Measurements from ENCODE around the gene MYBPHL. TPM values are rescaled to one million over a fixed set of nuclear protein-coding genes. Genes with fewer than 3 reads are reported as not detected.
A peak's percentile ranks its signal among the peaks of the same experiment; 100 is the strongest.

Gene MYBPHL
- total and polyA plus RNA-seq, 2 of the 13 experiments (the other 11 are each of a cell fraction or from before 2014, with no cell fraction given) = 3.7 to 3.8 TPM

DNA sequence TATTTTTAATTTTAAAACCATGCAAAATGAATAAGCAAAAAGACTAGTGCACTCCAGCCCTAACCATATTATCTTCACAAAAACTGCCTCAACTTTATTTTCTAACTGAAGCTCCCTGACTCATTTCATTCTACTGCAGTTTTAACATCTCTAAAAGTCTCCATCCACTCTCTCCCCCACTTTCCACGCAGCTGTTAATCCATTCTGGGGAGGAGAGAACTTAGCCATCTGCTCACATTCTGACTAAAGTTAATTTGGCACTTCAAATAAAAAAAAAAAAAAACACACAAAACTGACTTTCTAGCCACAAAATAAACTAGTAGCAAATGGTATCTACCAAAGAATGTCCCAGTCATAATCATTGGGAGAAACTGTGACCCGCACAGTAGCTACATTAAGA, 5.4 kb upstream of the MYBPHL start:
- H3K4me2 ChIP-seq (ENCODE audit: low read depth, low read length) = no peak overlapping the region
- ATAC-seq = no peak
- CTCF ChIA-PET (ENCODE audit: low intra/inter-chr PET ratio, low total read pairs) = no interaction called here
- in situ Hi-C loops (cut with HindIII; ENCODE audit: extremely low pct_ligation_motif_present, low pct_unique_long_range_greater_than_20kb) = no loop called here
- peaks cover 10 to 44% of the 10 kb centered on the region in 2 experiments for H3K36me3 ChIP-seq (replicated peaks in 1 of 2; ENCODE audit: control insufficient read depth in 1 of 2, insufficient read depth in 2 of 2, low read length in 2 of 2)
- H4K20me1 ChIP-seq (ENCODE audit: insufficient read depth, low read length) = no peaks in the 10 kb centered on the region
- FAIRE-seq = no peak
- no peak overlapping the region for H3K27ac ChIP-seq (ENCODE audit: extremely low read length, insufficient read depth, low read length)
- H2AFZ ChIP-seq (ENCODE audit: low read length) = no peak overlapping the region
- H3K4me1 ChIP-seq (ENCODE audit: insufficient read depth, low read length) = peaks cover 46% of the 10 kb centered on the region
- 100% methylated on average over 2 of the region's 2 CpGs for WGBS (ENCODE audit: low lambda C conversion rate)
- POLR2A ChIA-PET = no interaction called here
- H3K79me2 ChIP-seq (ENCODE audit: insufficient read depth, low read length) = no peaks in the 10 kb centered on the region
- H3K9me3 ChIP-seq (ENCODE audit: low read length) = no peaks in the 10 kb centered on the region
- no peak overlapping the region for H3K4me3 ChIP-seq (replicated peaks in 1 of 3; ENCODE audit: insufficient read depth in 1 of 3, low read depth in 2 of 3, low read length in 3 of 3)
- no peaks in the 10 kb centered on the region for H3K27me3 ChIP-seq (ENCODE audit: control insufficient read depth in 1 of 2, insufficient read depth in 2 of 2, low read length in 2 of 2)
- TF ChIP-seq FOXK2 (IDR thresholded peaks at IDR 0.05) (no peak), KLF12 (CRISPR knock-in tag; IDR thresholded peaks at IDR 0.05; ENCODE audit: borderline replicate concordance) (no peak), ZNF850 (CRISPR knock-in tag; conservative IDR thresholded peaks at IDR 0.05) (no peak), ZNF839 (CRISPR knock-in tag; IDR thresholded peaks at IDR 0.05; ENCODE audit: borderline replicate concordance) (no peak)
- TF ChIP-seq, protein P1, sequence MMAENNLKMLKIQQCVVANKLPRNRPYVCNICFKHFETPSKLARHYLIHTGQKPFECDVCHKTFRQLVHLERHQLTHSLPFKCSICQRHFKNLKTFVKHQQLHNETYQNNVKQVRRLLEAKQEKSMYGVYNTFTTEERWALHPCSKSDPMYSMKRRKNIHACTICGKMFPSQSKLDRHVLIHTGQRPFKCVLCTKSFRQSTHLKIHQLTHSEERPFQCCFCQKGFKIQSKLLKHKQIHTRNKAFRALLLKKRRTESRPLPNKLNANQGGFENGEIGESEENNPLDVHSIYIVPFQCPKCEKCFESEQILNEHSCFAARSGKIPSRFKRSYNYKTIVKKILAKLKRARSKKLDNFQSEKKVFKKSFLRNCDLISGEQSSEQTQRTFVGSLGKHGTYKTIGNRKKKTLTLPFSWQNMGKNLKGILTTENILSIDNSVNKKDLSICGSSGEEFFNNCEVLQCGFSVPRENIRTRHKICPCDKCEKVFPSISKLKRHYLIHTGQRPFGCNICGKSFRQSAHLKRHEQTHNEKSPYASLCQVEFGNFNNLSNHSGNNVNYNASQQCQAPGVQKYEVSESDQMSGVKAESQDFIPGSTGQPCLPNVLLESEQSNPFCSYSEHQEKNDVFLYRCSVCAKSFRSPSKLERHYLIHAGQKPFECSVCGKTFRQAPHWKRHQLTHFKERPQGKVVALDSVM (CRISPR knock-in tag; IDR thresholded peaks at IDR 0.05) = no peak
- intact Hi-C loops (cut with micrococcal nuclease; ENCODE audit: unreplicated experiment) = no loop called here
- DNase-seq (ENCODE audit: low spot score) = no peak
- no TSS peak for BruUV-seq (replicated peaks)
- no peak overlapping the region for H3K9ac ChIP-seq (ENCODE audit: insufficient read depth, low read depth, low read length)

DNA sequence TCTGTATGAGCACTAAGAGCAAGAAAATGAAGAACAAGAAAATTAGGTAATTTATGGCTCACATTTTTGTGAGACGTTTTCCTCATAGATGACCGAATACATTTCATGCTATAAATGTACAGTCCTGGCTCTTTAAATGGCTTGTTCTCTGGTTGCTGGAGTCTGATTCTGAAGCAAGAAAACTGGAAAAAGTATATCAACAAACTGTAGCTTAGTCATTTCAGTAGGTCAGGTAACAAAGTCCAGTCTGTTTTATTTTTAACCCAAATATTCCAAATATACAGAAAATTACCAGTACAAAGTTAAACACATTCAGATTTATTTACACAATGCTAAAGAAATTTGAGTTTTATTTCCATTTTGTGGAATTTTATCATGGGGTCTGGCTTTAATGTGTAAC, 2.5 kb upstream of the MYBPHL start:
- Histone ChIP-seq H3K9me3 (ENCODE audit: low read length) (no peaks in the 10 kb centered on the region), H3K27ac (ENCODE audit: extremely low read length, insufficient read depth, low read length) (peak overlapping the region; percentile 38), H3K27me3 (ENCODE audit: control insufficient read depth in 1 of 2, insufficient read depth in 2 of 2, low read length in 2 of 2) (no peaks in the 10 kb centered on the region), H3K4me2 (ENCODE audit: low read depth, low read length) (peak overlapping the region; percentile 0; the same call in 1 of the 2 replicates), H3K4me1 (ENCODE audit: insufficient read depth, low read length) (peaks cover 75% of the 10 kb centered on the region), H3K36me3 (replicated peaks in 1 of 2; ENCODE audit: control insufficient read depth in 1 of 2, insufficient read depth in 2 of 2, low read length in 2 of 2) (peaks cover 2 to 19% of the 10 kb centered on the region in 2 experiments; a peak in 3 of 5 replicates), H3K4me3 (replicated peaks in 1 of 3; ENCODE audit: insufficient read depth in 1 of 3, low read depth in 2 of 3, low read length in 3 of 3) (no peak overlapping the region), H4K20me1 (ENCODE audit: insufficient read depth, low read length) (no peaks in the 10 kb centered on the region), H2AFZ (ENCODE audit: low read length) (no peak overlapping the region), H3K79me2 (ENCODE audit: insufficient read depth, low read length) (no peaks in the 10 kb centered on the region), H3K9ac (ENCODE audit: insufficient read depth, low read depth, low read length) (no peak overlapping the region)
- no TSS peak for BruUV-seq (replicated peaks)
- WGBS (ENCODE audit: low lambda C conversion rate) = 21% methylated on average over 2 of the region's 2 CpGs
- ChIA-PET POLR2A (interaction anchor here (0.8 to 1.8 kb wide), 3 partner anchors 10 to 27 kb away, joined by 3 to 6 read pairs (median 5); partner anchors contain the start of gene PSRC1), CTCF (ENCODE audit: low intra/inter-chr PET ratio, low total read pairs) (no interaction called here)
- in situ Hi-C loops (cut with HindIII; ENCODE audit: extremely low pct_ligation_motif_present, low pct_unique_long_range_greater_than_20kb) = no loop called here
- FAIRE-seq (peak; percentile 32), DNase-seq (ENCODE audit: low spot score) (peak; percentile 27), ATAC-seq (no peak)
- TF ChIP-seq PPARG (CRISPR knock-in tag; conservative IDR thresholded peaks at IDR 0.05) (0 out of 2 replicates have a peak, but pooled peaks have one; percentile 8), ZNF451 (CRISPR knock-in tag; IDR thresholded peaks at IDR 0.05) (no peak), ZNF3 (CRISPR knock-in tag; IDR thresholded peaks at IDR 0.05) (peak; percentile 66; the same call in 1 of the 2 replicates), NONO (IDR thresholded peaks at IDR 0.05) (no peak), NONO (CRISPR knock-in tag; conservative IDR thresholded peaks at IDR 0.05) (no peak), GFI1 (CRISPR knock-in tag; IDR thresholded peaks at IDR 0.05; ENCODE audit: borderline replicate concordance) (0 out of 2 replicates have a peak, but pooled peaks have one; percentile 19), MEF2D (CRISPR knock-in tag; IDR thresholded peaks at IDR 0.05) (peak; percentile 55; the same call in 1 of the 2 replicates), HNF4A (CRISPR knock-in tag; IDR thresholded peaks at IDR 0.05) (peak; percentile 23; the same call in 1 of the 2 replicates), ZC3H4 (CRISPR knock-in tag; IDR thresholded peaks at IDR 0.05; ENCODE audit: borderline replicate concordance) (no peak), ZNF562 (CRISPR knock-in tag; IDR thresholded peaks at IDR 0.05; ENCODE audit: borderline replicate concordance) (no peak)
- intact Hi-C loops (cut with micrococcal nuclease; ENCODE audit: unreplicated experiment) = no loop called here
